T-helper 2 cell treated with Interferon-gamma antibody and Interleukin-4, amounts not matched to agents 5 μg/mL and 100 μg/mL, for 36 hours (primary cell): Measurements from ENCODE around the gene TAOK3.
"Not testable (repeated sequence)": the region's sequence is repeated elsewhere in the genome, so short reads cannot be mapped to it uniquely, and the experiment has no call there.

Experiments
- DNase-seq: peaks from one replicate; pipeline ENCODE4 v3.0.0; 2021; ENCODE audit warnings: low spot score
- H3K27ac Mint-ChIP-seq: one replicate; pipeline ENCODE4 v1.8.0; 2021; ENCODE audit warnings: mild to moderate bottlenecking, mixed read lengths
- H3K27me3 Mint-ChIP-seq: one replicate; pipeline ENCODE4 v1.8.0; 2021; ENCODE audit warnings: low read depth, mixed read lengths
- H3K36me3 Mint-ChIP-seq: one replicate; pipeline ENCODE4 v1.8.0; 2021; ENCODE audit warnings: low read depth, mixed read lengths
- H3K4me1 Mint-ChIP-seq: one replicate; pipeline ENCODE4 v1.8.0; 2021; ENCODE audit warnings: low read depth, mixed read lengths
- H3K4me3 Mint-ChIP-seq: one replicate; pipeline ENCODE4 v1.8.0; 2022; ENCODE audit warnings: mild to moderate bottlenecking, moderate library complexity, mixed read lengths
- H3K9me3 Mint-ChIP-seq: one replicate; pipeline ENCODE4 v1.8.0; 2021; ENCODE audit warnings: mixed read lengths

Gene TAOK3

DNA sequence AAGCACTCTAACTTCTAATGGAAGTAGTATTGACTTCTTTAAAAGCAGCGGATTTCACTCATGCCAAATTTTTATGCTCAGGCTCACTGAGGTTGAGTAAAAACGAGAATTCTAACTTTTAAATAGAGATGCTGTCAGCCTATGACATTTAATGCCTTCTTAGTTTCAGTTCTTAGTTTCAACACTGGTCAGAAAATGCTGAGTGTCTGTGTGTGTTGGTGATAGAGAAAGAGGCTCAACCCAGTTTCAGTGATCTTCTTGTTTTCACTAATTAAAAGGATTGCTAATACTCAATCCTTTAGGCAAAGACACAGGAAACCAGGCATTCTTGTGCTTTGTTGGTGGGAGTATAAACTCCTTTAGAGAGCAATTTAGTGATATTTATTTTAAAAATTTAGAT lies 205.8 kb downstream of the TAOK3 start:
- H3K36me3 Mint-ChIP-seq, result peaks cover 62% of the 10 kb centered on the region
- H3K4me3 Mint-ChIP-seq, result no peak overlapping the region
- H3K9me3 Mint-ChIP-seq, result peaks cover 3% of the 10 kb centered on the region
- DNase-seq, result no peak
- H3K27ac Mint-ChIP-seq, result peak overlapping the region; percentile 20
- H3K27me3 Mint-ChIP-seq, result no peaks in the 10 kb centered on the region
- peaks cover 17% of the 10 kb centered on the region for H3K4me1 Mint-ChIP-seq

DNA sequence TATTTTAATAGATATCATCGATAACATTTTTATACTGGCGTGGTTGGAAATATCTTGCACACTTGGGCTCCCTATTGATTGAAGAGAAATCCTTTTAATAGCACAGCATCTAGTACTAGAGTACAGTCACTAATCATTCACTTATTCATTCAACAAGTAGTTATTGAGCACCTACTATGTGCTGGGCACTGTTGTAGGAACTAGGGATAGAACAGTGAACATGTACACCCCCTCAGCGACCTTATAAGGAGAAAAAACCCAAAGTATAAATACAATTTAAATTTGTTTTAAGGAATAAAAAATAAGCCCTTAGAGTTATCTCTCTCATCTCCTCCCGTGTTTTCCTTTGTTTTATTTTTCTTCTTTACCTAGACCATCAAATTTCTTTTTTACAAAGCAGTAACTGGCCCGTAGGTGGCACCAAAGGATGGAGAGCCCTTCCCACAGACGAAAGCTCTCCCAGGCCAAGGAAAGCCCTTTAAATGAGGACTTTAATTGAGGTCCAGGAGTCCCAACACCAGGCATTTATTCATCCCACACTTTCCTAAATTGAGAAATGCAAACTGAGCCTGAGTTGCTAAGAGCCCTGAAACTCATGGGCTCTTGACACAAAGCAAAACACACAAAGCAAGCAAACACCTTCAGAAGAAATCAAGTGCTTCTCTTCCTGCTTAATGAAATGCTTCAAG lies 207.8 kb downstream of the TAOK3 start:
- no peak for DNase-seq

DNA sequence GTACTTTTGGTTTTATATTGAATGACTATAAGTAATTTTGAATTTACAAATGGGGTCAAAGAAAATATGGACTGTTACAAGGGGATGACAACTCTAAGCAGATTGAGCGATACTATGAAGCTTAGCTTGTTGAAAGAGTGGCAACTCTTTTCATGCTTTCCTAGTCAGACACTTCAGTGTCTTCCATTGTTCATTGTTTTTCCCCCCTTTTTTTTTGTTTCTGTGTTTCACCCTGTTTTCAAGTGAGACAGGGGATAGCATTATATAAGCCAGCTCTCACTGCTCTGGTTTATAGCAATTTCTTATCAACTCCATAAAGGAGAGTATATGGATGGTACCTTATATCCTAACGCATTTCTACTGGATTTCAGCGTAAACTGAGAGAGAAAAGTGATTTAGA lies 212.2 kb downstream of the TAOK3 start:
- peaks cover 5% of the 10 kb centered on the region for H3K4me1 Mint-ChIP-seq
- DNase-seq, result no peak
- no peaks in the 10 kb centered on the region for H3K9me3 Mint-ChIP-seq
- no peak overlapping the region for H3K27ac Mint-ChIP-seq
- no peaks in the 10 kb centered on the region for H3K27me3 Mint-ChIP-seq
- H3K4me3 Mint-ChIP-seq, result no peak overlapping the region
- H3K36me3 Mint-ChIP-seq, result peaks cover 36% of the 10 kb centered on the region

More for the DNA sequence above, 207.8 kb downstream of the TAOK3 start:
- H3K27me3 Mint-ChIP-seq, result no peaks in the 10 kb centered on the region
- no peak overlapping the region for H3K27ac Mint-ChIP-seq
- peaks cover 3% of the 10 kb centered on the region for H3K9me3 Mint-ChIP-seq
- H3K36me3 Mint-ChIP-seq, result peaks cover 64% of the 10 kb centered on the region
- peaks cover 17% of the 10 kb centered on the region for H3K4me1 Mint-ChIP-seq
- H3K4me3 Mint-ChIP-seq, result no peak overlapping the region

DNA sequence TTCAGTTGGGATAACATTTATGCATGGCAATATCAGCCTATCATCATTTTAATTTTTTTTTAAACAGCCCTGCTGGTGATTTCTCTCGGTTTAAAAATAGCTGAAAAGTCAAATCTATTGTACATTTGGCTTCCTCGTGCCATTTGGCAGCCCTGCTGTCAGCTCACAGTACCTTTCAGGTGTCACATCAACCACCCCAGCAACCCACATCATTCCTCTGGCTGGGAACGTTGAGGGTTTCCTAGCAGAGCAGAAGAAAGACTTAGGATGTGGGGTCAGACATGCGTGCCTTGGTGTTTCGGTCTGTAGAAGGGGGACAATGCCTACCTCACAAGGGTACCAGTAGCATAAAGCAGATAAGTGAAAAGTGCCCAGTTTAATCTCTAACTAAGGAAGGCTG lies 221.0 kb downstream of the TAOK3 start:
- no peak for DNase-seq
- no peak overlapping the region for H3K4me3 Mint-ChIP-seq
- no peaks in the 10 kb centered on the region for H3K9me3 Mint-ChIP-seq
- no peaks in the 10 kb centered on the region for H3K27me3 Mint-ChIP-seq
- H3K36me3 Mint-ChIP-seq, result peaks cover 23% of the 10 kb centered on the region
- H3K27ac Mint-ChIP-seq, result no peak overlapping the region
- no peaks in the 10 kb centered on the region for H3K4me1 Mint-ChIP-seq

DNA sequence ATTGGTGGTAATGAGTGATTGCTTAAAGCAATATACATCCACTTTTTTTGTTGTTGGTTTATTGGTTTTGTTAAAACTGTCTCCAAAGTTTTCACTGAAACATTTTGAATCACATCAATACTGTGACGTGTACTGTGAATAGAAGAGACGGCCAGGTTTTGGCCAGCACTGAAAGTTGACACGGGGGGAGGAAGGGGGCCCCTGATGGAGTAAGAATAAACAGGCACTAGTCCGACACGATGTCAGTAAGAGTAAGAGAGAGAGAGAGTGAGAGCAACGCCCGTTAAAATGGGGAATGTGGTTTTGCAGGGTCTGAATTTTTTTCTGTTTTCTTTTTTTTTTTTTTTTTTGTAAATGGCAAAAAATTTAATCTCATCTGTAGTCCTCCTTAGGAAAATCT lies 222.1 kb downstream of the TAOK3 start:
- Mint-ChIP-seq H3K9me3 (no peaks in the 10 kb centered on the region), H3K4me1 (no peaks in the 10 kb centered on the region), H3K27me3 (no peaks in the 10 kb centered on the region), H3K4me3 (no peak overlapping the region), H3K36me3 (peaks cover 27% of the 10 kb centered on the region), H3K27ac (no peak overlapping the region)
- no peak for DNase-seq

DNA sequence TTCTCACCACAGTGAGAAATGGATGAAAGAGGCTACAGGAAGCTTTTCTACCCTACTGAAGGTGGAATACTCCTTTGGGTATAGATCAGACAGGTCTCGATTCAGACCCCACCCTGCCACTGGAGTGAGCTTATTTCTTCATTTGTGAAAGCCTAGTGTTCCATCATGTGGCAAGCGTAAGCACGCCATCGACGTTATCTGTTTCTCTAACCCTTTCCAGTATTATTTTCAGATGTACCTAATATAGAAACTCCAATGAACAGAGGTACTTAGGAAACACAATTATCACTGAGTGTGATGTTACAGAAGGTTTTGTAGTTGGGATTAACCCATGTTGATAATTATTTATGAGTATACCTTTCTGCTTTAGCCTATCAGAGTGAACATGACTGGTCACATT lies 224.4 kb downstream of the TAOK3 start:
- peaks cover 36% of the 10 kb centered on the region for H3K36me3 Mint-ChIP-seq
- no peak for DNase-seq
- H3K9me3 Mint-ChIP-seq, result no peaks in the 10 kb centered on the region
- H3K4me3 Mint-ChIP-seq, result no peak overlapping the region
- H3K27me3 Mint-ChIP-seq, result no peaks in the 10 kb centered on the region
- peaks cover 2% of the 10 kb centered on the region for H3K4me1 Mint-ChIP-seq
- H3K27ac Mint-ChIP-seq, result no peak overlapping the region

DNA sequence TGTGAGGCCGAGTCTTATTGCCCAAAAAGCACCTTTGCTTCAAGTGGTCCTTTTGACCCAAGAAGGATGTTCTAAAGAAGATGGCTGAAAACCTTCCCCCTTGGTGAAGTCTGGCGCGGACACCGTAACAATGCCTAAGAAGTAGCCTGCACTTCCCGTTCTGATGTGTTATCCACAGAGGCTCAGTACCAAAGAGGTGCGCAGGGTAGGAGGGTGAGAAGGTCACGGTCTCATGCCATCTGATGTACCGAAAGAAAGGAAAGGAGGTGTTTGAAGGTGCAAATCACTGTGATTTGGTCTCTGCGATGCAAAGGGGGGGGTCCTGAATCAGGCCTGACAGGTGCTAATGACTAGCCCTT lies 226.9 kb downstream of the TAOK3 start:
- DNase-seq, result no peak
- H3K9me3 Mint-ChIP-seq, result no peaks in the 10 kb centered on the region
- H3K27me3 Mint-ChIP-seq, result no peaks in the 10 kb centered on the region
- H3K4me3 Mint-ChIP-seq, result no peak overlapping the region
- H3K36me3 Mint-ChIP-seq, result peaks cover 41% of the 10 kb centered on the region
- H3K27ac Mint-ChIP-seq, result no peak overlapping the region
- H3K4me1 Mint-ChIP-seq, result peaks cover 2% of the 10 kb centered on the region

DNA sequence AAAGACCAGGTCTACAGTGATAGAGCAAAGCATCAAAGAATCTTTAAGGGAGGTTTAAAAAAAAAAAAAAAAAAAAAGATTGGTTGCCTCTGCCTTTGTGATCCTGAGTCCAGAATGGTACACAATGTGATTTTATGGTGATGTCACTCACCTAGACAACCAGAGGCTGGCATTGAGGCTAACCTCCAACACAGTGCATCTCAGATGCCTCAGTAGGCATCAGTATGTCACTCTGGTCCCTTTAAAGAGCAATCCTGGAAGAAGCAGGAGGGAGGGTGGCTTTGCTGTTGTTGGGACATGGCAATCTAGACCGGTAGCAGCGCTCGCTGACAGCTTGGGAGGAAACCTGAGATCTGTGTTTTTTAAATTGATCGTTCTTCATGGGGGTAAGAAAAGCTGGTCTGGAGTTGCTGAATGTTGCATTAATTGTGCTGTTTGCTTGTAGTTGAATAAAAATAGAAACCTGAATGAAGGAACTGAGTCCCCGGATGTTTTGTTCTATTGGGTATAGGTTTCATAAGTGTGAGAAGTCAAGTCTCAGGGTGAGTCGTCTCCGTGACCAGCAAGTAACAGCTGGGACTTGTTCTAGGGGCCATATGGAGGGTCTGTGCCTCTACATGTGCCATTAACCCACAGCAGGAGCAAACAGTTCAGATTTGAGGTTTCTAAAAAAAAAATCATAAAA lies 227.5 kb downstream of the TAOK3 start:
- Mint-ChIP-seq H3K4me3 (no peak overlapping the region), H3K27ac (peak overlapping the region; percentile 19)

DNA sequence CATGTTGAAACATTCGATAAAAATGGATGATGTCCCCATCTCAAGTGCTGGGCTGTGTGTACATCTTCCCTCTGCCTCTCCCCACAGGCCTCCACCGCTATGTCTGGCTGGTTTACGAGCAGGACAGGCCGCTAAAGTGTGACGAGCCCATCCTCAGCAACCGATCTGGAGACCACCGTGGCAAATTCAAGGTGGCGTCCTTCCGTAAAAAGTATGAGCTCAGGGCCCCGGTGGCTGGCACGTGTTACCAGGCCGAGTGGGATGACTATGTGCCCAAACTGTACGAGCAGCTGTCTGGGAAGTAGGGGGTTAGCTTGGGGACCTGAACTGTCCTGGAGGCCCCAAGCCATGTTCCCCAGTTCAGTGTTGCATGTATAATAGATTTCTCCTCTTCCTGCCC lies 228.2 kb downstream of the TAOK3 start:
- no peaks in the 10 kb centered on the region for H3K27me3 Mint-ChIP-seq
- H3K4me1 Mint-ChIP-seq, result peaks cover 2% of the 10 kb centered on the region
- H3K4me3 Mint-ChIP-seq, result no peak overlapping the region
- no peak overlapping the region for H3K27ac Mint-ChIP-seq
- H3K9me3 Mint-ChIP-seq, result no peaks in the 10 kb centered on the region
- DNase-seq, result no peak
- H3K36me3 Mint-ChIP-seq, result peaks cover 48% of the 10 kb centered on the region

More for the DNA sequence above, 227.5 kb downstream of the TAOK3 start:
- no peaks in the 10 kb centered on the region for H3K9me3 Mint-ChIP-seq
- H3K4me1 Mint-ChIP-seq, result peaks cover 2% of the 10 kb centered on the region
- H3K27me3 Mint-ChIP-seq, result no peaks in the 10 kb centered on the region
- no peak for DNase-seq
- peaks cover 43% of the 10 kb centered on the region for H3K36me3 Mint-ChIP-seq

DNA sequence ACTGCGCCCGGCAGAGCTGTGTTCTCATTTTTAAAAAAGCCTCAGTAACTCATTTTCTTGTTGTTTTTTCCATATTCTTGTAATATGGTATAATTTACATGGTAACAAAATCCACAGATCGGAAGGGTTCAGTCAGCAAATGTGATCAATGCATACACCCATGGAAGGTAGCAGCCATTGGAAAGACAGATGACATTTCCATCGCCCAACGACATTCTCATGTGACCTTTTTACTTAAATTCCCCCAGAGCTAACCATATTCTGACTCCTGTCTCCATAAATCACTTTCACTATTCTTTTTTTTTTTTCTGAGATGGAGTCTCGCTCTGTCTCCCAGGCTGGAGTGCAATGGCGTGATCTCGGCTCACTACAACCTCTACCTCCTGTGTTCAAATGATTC lies 231.9 kb downstream of the TAOK3 start:
- Mint-ChIP-seq H3K4me3 (no peak overlapping the region), H3K36me3 (peaks cover 46% of the 10 kb centered on the region), H3K27ac (no peak overlapping the region), H3K4me1 (peaks cover 13% of the 10 kb centered on the region), H3K9me3 (no peaks in the 10 kb centered on the region), H3K27me3 (no peaks in the 10 kb centered on the region)
- no peak for DNase-seq

DNA sequence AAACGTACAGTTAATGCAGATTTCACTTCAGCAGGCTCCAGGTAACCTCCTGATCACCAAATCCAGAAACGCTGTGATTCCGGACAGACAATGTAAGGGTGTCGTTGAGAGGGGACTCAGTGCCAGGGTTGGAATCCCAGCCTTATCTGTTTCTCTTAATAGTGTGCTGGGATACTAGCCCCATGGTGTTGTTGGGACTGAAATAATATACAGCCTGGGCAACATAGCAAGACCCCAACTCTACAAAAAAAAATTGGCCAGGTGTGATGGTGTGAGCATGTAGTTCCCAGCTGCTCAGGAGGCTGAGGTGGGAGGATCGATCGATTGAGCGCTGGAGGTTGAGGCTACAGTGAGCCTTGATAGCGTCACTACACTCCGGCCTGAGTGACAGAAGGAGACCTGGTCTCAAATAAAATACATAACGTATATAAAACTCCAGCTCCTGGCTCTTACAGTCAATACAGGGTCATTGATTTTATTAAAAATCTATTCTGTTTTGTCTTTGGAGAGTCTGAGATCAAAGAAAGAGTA lies 235.5 kb downstream of the TAOK3 start:
- Mint-ChIP-seq H3K4me3 (peak overlapping the region; percentile 96), H3K36me3 (peaks cover 29% of the 10 kb centered on the region), H3K27me3 (no peaks in the 10 kb centered on the region), H3K27ac (peak overlapping the region; percentile 86), H3K4me1 (peaks cover 15% of the 10 kb centered on the region), H3K9me3 (no peaks in the 10 kb centered on the region)
- DNase-seq, result no peak

DNA sequence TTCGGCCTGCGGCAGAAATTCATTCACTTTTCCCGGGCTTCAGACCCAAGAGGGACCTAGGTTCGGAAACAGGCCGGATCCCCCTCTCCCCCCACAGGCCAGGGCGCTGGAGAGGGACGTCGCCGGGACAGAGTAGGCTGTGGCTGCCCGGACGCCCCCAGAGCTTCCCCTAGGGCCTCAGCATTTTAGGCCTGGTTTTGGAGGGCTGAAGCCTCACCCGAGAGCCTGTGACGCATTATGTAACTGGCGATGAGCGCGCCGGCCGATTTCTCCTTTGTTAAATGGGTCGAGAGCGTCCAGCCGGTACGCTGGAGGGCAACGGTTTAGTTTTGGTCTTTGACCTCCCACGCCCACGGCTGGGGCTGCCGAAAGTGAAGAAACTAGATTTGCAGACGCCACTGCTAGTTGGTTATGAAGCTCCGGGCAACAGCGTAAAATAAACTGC lies 236.1 kb downstream of the TAOK3 start:
- no peaks in the 10 kb centered on the region for H3K9me3 Mint-ChIP-seq
- H3K36me3 Mint-ChIP-seq, result peaks cover 26% of the 10 kb centered on the region
- H3K4me3 Mint-ChIP-seq, result peak overlapping the region; percentile 96
- peak overlapping the region; percentile 86 for H3K27ac Mint-ChIP-seq
- peaks cover 19% of the 10 kb centered on the region for H3K4me1 Mint-ChIP-seq
- H3K27me3 Mint-ChIP-seq, result no peaks in the 10 kb centered on the region
- peak; percentile 49 for DNase-seq

DNA sequence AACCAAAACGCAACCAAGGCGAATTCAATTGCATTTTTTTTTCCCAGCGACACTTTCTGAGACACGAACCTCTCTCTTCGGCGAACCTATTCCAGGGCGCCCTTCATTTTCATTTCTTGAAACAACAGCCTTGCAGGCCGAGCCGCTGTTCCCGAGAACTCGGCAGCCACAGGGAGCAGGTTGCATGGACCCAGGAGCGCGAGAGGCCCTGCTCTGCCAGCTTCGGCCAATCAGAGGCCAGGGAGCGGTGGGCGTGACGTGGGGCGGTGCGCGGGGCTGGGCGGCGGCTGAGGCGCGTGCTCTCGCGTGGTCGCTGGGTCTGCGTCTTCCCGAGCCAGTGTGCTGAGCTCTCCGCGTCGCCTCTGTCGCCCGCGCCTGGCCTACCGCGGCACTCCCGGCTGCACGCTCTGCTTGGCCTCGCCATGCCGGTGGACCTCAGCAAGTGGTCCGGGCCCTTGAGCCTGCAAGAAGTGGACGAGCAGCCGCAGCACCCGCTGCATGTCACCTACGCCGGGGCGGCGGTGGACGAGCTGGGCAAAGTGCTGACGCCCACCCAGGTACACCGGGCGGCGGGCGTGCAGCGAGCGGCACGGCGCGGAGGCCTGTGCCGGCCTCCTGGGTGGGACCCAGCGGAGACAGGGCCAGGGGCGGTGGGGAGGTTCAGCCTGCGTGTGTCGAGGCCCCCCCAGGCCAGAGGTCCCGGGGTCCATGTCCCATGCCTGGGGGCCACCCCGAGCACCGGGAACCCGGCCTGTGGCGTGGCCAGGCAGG lies 236.7 kb downstream of the TAOK3 start, which contains the start of gene PEBP1:
TSS of gene PEBP1 (plus strand) at position 337 of the 771 bp plus-strand sequence. CDS start at position 423, 86 bp downstream.
- peak; percentile 91 for DNase-seq
- Mint-ChIP-seq H3K36me3 (peaks cover 22% of the 10 kb centered on the region), H3K4me3 (peak within 1 kb of the TSS; percentile 96), H3K27ac (peak within 1 kb of the TSS; percentile 93), H3K4me1 (peaks cover 19% of the 10 kb centered on the region), H3K27me3 (no peaks in the 10 kb centered on the region), H3K9me3 (no peaks in the 10 kb centered on the region)

DNA sequence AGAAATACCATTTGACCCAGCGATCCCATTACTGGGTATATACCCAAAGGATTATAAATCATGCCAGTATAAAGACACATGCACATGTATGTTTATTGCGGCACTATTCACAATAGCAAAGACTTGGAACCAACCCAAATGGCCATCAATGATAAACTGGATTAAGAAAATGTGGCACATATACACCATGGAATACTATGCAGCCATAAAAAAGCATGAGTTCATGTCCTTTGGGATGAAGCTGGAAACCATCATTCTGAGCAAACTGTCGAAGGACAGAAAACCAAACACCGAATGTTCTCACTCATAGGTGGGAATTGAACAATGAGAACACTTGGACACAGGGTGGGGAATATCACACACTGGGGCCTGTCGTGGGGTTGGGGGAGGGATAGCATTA lies 243.3 kb downstream of the TAOK3 start:
- H3K4me3 Mint-ChIP-seq, H3K36me3 Mint-ChIP-seq, H3K27ac Mint-ChIP-seq, H3K4me1 Mint-ChIP-seq, H3K9me3 Mint-ChIP-seq, DNase-seq, H3K27me3 Mint-ChIP-seq: not testable (repeated sequence)
